ENCODE data around the gene FLT1. TPM values are rescaled to one million over a fixed set of nuclear protein-coding genes. Genes with fewer than 3 reads are reported as not detected.

FLT1 gene
- total RNA-seq, 1 donor from 2014 or later, result 46.3 TPM

GRCh38 chr13:28314879-28315278 is 180.0 kb downstream of the FLT1 start:
- no peak for DNase-seq

- DNase-seq, result no peak
These were observed 181.3 kb downstream of the FLT1 start for GRCh38 chr13:28313579-28313978.

GRCh38 chr13:28306325-28306724 is 188.6 kb downstream of the FLT1 start:
- no peak for DNase-seq

- DNase-seq, result no peak
These were observed 193.1 kb downstream of the FLT1 start for GRCh38 chr13:28301839-28302238.

DNA sequence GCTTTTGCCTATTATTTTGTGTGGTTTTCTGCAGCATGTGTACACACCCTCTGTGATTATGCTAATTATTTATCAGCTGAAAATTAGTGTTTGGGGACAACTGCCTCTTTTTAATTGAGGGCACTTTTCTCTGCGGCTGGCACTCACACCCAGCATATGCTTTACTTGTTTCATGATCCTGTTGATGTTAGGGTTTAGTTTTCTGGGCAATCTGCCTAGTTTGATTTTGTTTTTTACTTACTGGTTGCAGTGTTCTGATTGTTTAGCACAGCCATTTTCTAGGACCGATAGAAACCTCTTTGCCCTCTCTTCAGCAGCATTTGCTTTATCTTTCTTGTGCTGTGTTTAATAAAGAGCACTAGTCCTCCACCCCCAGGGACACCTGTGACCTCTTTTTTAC is 195.0 kb downstream of the FLT1 start:
- peak; percentile 49 for DNase-seq

GRCh38 chr13:28297341-28297740 is 197.6 kb downstream of the FLT1 start:
- DNase-seq, result no peak

DNA sequence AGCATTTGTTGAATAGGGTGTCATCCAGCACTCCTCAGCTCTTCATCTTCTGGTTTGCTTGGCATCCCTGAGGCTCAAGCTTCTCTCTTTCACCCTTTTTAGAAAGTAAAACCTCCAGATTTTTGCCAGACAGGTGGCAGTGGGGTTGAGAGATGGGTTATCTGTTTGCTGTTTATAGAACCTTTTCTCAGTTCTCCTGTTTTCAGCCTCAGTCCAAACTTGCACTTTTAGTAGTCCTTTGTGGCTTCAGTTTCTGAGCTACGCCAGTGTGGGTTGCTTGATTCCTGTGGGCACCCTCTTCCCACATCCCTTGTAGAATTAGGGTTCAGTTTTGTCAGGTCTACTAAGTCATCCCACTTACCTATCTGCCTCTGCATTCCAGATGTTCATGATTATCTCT is 208.7 kb downstream of the FLT1 start:
- no peak for DNase-seq

- DNase-seq, result no peak
These were observed 211.3 kb downstream of the FLT1 start for GRCh38 chr13:28283600-28283999.

GRCh38 chr13:28282451-28282850 is 212.5 kb downstream of the FLT1 start:
- DNase-seq, result no peak

GRCh38 chr13:28273919-28274318 is 221.0 kb downstream of the FLT1 start:
- DNase-seq, result no peak

- DNase-seq, result no peak
These were observed 223.7 kb downstream of the FLT1 start for GRCh38 chr13:28271056-28271840.

GRCh38 chr13:28268800-28269223 is 226.1 kb downstream of the FLT1 start:
- DNase-seq, result no peak

- no peak for DNase-seq
These were observed 227.4 kb downstream of the FLT1 start for GRCh38 chr13:28267497-28267896.

DNA sequence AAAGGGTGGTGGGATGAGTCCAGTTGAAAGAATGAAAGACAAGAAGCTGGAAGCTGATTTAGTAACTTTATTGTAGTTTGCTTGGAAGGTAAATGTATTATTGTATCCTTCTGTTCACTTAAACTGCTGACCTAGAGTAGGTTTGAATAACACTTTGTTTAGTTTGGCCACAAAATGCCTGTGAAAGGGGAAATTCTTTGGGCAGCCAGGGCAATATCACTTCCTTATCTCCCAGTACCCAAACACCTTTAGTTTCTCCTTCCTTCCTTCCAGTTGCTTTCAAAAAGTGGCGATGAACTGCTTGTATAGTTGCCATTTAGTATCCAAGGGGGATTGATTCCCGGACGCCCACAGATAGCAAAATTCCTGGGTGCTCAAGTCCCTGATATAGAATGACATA is 236.5 kb downstream of the FLT1 start:
- DNase-seq, result no peak

- no peak for DNase-seq
These were observed 237.6 kb downstream of the FLT1 start for GRCh38 chr13:28257305-28257704.

DNA sequence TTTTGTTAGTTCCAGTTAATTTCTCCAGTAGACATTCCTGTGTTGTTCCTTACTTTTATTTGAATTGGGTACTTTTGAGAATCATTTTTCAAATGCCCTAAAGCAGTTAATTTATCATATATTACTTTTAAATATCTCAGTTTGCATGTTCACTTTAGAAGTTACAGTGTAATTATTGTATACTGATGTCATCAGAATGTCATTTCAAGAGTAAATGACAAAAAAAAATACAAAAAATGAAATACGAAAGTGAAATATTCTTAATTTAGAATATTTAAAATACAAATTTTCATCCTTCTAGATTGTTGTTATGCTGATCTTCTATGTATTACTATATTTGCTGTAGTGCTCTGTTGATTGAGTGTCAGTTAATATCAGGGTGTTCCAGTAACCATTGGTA is 242.4 kb downstream of the FLT1 start:
- no peak for DNase-seq

GRCh38 chr13:28251466-28251865 is 243.5 kb downstream of the FLT1 start:
- DNase-seq, result no peak

- no peak for DNase-seq
These were observed 244.4 kb downstream of the FLT1 start for GRCh38 chr13:28250542-28250941.

Other genes with a start within 250 kb of the FLT1 start
- gene POMP, start 164.0 kb upstream of the FLT1 start, total RNA-seq, result 63.9 TPM
- 2.2 TPM for gene SLC46A3, start 223.8 kb upstream of the FLT1 start, total RNA-seq